Fibroblast of peridontal ligament (primary cell): Measurements from ENCODE around the gene CRABP1.

ENCODE experiments used
- DNase-seq: peaks from one replicate; pipeline ENCODE4 v3.0.0-alpha.2; 2010; ENCODE audit errors: extremely low read depth

The CRABP1 gene

DNA sequence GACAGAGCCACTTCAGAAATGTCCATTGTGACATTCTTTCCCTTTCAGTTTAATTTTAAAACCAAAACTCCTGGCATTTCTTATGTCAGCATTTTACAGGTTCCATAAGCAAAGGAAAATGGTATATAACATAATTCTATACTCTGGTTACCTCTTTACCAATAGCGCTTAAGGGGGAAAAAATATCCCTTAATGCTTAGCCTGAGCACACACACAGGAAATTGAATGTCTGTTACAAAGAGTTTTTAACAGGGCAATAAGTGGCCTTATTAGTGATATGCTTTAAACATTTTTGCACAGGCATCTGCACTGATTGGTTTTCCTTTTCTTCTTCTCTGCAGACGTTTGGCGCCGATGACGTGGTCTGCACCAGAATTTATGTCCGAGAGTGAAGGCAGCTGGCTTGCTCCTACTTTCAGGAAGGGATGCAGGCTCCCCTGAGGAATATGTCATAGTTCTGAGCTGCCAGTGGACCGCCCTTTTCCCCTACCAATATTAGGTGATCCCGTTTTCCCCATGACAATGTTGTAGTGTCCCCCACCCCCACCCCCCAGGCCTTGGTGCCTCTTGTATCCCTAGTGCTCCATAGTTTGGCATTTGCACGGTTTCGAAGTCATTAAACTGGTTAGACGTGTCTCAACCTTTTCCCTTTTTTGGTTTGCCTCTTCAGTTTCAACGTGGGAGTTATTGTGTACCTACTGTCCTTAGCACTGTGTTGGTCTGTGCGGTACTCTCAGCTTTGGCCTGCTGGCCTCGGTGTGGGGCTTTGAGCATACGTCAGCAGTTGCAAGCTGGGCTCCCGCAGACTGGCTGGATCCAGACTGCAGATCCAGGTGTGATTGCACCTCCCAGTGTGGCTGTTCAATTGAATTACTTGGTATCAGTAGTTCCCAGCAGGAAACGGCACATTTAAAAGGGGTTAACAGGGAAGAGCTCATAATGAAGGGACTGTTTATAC lies 7.7 kb downstream of the CRABP1 start:
- DNase-seq: no peak

- no peak for DNase-seq
Measured at GRCh38 chr15:78350058-78350457, 9.9 kb downstream of the CRABP1 start.

GRCh38 chr15:78351539-78351938 lies 11.4 kb downstream of the CRABP1 start:
- DNase-seq: no peak

- DNase-seq: peak; percentile 7
Measured at GRCh38 chr15:78353093-78353492, 12.9 kb downstream of the CRABP1 start.

DNA sequence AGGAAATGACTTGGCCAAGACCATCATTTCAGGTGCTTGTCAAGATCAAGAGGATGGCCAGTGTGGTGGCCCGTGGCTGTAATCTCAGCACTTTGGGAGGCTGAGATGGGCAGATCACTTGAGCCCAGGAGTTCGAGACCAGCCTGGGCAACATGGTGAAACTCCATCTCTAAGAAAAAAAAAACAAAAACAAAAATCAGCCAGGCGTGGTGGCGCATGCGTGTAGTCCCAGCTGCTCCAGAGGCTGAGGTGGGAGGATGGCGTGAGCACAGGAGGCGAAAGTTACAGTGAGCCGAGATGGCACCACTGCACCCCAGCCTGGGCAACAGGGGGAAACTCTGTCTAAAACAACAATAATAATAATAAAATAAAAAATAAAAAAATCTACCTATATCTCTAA lies 15.0 kb downstream of the CRABP1 start:
- no peak for DNase-seq

GRCh38 chr15:78358102-78358870 lies 18.1 kb downstream of the CRABP1 start:
- peak; percentile 34 for DNase-seq

GRCh38 chr15:78359041-78359808 lies 19.1 kb downstream of the CRABP1 start:
- DNase-seq: no peak

GRCh38 chr15:78360367-78360801 lies 20.2 kb downstream of the CRABP1 start:
- DNase-seq: peak; percentile 71

DNA sequence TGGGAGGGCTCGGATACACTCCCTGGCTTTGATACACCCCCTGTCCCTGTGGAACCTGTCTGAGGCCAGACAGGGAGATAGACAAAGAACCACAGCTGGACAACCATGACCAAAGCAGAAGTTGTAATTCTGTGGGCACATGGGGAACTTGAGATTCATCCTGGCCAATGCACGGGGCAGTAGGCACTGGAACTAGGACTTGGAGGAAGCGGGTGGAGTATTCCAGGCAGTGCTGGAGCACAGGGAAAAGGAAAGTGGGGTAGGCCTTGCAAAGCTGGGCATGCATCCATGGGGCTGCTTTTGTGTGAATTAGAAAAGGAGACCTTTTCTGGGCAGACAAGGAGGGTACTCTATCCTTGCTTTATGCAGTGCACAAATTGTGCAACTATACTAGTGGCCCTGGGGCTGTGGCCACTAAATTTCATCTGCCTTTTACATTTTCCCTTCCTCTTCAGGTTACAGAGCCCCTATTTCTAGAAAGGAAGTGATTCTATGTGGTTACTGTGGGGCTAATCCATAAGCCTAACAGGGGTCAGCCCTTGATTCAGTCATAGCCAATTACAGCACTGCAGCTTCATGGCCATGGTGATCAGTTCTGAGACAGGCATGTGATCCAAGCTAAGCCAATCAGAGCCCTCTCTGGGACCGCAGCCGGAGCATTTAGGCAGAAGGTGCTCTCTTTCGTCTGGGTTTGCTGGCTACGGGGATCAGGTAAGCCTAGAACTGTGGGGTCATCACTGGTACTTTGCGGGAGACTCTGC lies 21.0 kb downstream of the CRABP1 start:
- no peak for DNase-seq

- DNase-seq: no peak
Measured at GRCh38 chr15:78361771-78362506, 21.8 kb downstream of the CRABP1 start.

GRCh38 chr15:78362716-78363380 lies 22.7 kb downstream of the CRABP1 start:
- DNase-seq: no peak

DNA sequence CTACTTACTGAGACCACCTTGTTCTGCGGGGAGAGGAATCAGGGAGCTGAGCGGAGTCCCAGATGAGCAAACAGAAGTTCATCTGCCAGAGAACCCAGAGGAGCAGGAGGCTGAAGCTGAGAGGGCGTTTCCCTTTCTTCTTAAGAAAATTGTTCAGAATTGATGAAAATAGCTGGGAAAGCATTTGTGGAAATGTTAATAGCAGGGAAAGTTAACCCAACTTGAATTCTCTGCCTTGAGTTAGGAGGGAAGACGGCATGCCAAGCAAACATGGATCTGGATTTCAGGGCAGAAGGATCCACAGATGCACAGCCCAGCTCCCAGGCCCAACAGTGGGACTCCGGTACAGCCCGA lies 23.2 kb downstream of the CRABP1 start:
- DNase-seq: peak; percentile 8

DNA sequence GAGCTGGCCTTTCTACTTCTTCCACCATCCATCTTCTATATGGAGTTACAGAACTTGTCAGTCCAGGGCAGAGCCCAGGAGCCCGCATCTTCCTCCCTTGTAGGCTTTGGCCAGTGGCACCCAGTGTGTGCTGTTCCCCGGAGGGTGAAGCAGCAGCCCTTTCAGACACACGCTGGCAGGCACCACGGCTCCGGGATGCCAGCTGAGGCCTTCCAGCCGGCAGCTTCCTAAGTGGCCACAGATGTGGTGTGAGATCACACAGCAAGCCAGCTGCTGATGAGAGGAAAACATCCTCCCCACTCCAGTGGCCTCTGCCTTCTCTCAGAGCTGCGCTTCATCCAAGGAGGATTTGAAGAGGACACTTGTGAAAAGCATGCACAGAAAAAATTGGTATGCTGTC lies 24.1 kb downstream of the CRABP1 start:
- DNase-seq: peak; percentile 54

DNA sequence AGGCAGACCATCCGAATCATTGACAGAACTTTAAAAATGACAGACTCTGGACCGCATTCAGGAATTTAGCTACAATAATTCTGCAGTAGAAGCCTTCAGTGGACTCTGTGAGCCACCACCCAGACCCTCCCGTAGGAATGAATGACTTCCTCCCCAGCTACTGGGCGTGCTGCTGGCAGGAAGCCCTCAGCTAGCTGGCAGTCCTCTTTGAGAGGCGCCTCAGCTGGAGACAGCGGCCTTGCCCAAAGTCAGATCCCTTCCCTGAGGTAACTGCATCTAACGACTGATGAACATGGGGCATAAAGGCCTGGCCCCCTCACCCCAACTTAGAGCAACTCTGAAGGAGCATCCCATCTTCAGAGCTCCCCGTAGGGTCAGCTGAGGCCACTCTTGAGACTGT lies 25.8 kb downstream of the CRABP1 start:
- DNase-seq: no peak

- DNase-seq: no peak
Measured at GRCh38 chr15:78366342-78366741, 26.2 kb downstream of the CRABP1 start.

GRCh38 chr15:78368651-78369050 lies 28.5 kb downstream of the CRABP1 start:
- no peak for DNase-seq

- no peak for DNase-seq
Measured at GRCh38 chr15:78369161-78369560, 29.0 kb downstream of the CRABP1 start.

DNA sequence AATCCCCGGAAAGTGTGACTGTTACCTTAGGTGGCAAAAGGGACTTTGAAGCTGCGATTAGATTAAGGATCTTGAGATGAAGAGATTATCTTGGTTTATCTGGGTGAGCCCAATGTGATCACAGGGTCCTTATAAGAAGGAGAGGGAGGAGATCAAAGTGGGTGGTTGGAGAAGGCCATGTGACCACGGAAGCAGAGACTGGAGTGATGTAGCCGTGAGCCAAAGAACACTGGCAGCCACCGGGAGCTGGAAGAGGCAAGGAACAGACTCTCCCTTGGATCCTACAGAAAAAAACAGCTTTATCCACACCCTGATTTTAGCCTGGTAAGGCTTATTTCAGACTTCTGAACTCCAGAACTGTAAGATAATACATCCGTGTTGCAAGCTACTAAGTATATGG lies 29.9 kb downstream of the CRABP1 start:
- DNase-seq: no peak

GRCh38 chr15:78372880-78373279 lies 32.7 kb downstream of the CRABP1 start:
- DNase-seq: no peak
